Astrocyte (in vitro differentiated cells and primary cell): ENCODE data around the gene LMF1.

ENCODE experiments used
- CTCF ChIP-seq: IDR thresholded peaks from 2 replicates; pipeline ENCODE4 v1.5.1; 2011; ENCODE audit warnings: low read depth, mild to moderate bottlenecking, inconsistent platforms, low read length, moderate library complexity; ENCODE audit not compliant: insufficient read depth
- EZH2 ChIP-seq: IDR thresholded peaks from 2 replicates; pipeline ENCODE4 v1.6.1; 2012; ENCODE audit warnings: mild to moderate bottlenecking, low read length, inconsistent platforms; ENCODE audit not compliant: insufficient read depth

GRCh38 chr16:1018447-1019198 is 47.8 kb upstream of the LMF1 start:
- TF ChIP-seq CTCF (no peak), EZH2 (no peak)
